ENCODE measurements around the gene HCFC1.

HCFC1 gene

DNA sequence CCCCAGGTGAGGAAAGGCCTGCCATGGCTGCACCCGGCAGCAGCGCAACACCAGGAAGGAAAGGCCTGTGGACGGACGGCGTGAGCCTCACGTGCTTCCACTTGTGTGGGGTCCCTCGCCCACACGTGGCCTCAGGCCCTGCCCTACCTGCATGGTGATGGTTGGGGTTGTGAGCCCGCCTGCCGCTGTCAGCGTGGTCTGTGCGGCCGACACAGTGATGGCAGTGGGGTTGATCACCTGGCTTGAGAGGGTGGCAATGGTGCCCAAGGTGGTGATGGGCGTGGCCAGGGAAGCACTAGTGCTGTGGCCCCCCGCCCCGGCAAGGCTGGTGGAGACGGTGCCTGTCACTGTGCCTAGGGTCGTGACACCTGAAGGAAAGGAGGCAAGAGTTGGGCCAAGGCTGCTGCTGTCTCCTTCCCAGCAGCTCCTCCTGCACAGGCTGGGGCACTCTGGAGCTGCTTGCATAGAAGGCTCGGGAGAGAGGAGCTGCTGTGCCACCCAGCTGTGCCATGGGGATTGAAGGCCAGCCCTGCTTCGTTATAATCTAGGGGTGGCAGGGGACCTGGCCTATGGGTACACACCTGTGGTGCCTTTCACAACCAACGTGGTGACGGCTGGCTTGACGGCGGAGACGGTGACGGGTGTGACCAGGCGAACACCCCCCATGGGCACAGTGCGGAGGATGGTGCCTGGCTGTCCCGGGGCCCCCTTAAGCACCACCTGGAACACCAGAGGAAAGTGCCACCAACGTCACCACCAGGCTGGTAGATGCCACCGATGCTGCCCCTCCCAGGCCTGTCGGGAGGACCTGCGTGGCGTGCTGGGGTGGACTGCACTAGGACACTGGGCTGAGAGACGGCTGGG, 15.3 kb downstream of the HCFC1 start:
- no peak for DNase-seq

DNA sequence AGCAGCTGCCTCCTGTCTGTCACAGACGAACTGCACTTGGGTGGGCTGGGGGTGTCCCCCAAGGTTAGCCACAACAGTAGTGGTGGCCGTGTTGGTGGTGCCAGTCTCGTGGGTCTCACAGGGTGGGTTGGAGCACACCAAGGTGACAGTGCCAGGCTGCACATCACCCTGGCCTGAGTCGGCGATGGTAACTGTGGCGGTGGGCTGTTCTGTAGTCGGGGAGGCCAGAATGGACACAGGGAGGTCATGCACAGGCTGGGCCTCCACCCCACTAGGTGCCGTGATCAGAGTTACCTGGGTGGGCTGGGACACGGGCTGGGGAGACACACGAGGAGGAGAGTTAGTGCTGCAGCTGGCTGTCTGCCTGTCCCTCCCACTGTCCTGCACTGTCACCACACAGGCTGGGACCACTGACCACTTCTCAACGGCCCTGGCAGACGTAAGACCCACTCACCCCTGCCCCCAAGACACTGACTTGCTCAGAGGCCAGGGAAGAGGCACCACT, 16.3 kb downstream of the HCFC1 start:
- no peak for DNase-seq

DNA sequence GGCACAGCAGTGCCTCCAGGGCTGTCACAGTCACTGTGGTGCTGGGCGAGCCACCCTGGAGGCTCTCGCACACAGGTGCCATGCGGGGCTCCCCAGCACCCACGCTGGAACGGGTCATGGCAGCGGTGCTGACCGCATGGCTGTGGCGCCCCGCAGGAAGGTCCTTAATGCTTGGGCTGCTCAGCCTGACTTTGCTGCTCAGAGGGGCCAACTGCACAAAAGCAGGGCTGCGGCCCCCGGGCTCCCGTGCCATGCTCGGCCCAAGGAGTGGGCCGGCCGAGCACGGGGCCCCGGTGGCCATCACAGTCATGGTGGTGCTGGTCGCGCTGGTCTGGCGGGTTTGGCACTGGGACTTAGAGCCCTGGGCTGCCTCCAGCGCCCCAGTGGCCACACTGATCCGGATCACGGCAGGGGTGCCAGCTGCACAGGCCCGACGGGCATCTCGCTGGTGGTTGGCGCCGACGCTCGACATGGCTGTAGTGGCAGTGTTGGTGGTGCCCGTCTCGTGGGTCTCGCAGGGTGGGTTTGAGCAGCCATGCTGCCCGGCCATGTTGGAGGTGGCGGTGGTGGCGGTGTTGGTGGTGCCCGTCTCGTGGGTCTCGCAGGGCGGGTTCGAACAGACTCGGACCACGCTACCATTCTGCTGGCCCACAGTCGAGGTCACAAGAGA, 16.9 kb downstream of the HCFC1 start:
- DNase-seq = no peak

DNA sequence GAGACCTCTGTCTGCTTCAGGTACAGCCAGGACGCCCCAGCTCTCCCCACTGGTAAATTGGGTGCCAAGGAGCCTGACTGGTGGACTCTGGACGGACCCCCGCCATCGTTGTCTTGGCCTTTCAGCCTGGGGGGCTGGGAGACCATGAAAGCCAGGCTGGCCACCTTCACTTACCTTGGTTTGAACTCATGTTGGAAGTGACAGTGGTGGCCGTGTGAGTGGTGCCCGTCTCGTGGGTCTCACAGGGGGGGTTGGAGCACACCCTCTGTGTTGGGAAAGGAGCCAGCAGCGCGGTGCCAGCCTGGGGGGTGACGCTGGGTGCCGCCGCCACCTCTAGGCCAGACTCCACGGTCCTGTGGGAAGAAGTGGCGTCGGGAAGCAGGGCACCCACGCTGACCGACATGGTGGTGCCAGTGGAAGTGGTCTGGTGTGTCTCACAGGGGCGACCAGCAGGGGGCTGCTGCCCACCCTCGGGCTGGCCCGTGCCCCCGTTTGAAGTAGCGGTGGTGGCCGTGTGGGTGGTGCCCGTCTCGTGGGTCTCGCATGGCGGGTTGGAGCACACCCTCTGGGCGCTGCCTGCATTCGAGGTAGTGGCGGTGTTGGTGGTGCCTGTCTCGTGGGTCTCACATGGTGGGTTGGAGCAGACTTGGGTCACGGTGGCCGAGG, 17.6 kb downstream of the HCFC1 start:
- no peak for DNase-seq

DNA sequence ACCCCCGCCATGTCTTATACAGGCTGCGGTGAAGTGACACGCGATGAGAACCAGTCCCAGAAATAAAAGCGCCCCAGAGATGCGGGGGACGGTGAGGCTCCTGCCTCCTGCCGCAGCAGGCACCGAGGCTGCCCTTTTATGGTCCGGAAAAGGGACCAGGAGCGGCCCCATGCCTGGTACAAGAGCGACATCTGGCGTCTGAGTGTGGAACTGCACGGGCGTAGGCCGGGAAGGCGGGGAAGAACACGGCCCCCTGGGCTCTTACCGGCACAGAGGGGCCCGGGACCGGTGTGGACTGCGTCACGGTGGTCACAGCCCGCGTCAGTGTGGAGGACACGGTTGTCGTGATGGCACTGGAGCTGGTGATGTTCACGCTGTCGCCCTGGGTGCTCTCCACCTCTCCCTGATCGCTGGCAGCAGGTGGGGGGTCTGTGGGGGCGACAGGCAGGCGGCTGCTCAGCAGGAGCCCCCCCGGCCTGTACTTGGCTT, 18.2 kb downstream of the HCFC1 start:
- DNase-seq = peak; percentile 53 to 68 (median 62)

DNA sequence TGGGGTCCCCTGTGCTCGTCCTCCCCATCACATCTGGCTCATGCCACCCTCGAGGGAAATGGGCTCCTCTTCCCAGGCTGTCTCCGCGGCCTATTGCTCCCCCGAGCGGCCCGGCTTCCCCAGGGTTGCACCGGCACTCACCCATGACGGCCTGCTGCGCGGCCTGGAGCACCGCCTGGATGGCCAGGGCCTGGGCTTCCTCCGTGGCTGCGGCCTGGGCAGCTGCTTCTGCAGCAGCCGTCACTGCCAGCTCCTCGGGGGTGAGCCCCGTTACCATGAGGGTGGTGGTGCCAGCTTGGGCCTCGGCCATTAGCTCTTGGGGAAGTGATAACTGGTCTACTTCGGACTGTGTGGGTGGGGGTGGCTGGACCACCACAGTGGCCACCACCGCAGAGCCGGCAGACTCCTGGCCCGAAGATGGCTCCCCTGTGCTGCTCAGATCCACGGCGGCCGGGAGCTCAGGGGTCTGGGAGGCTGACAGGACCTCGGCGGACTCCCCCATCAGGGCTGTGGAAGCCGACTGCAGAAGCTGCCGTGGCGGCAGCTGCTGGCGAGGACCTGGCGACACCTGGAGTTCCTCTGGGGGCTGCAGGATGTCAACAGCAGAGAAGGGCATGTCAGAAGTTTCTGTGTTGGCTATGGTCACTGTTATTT, 19.1 kb downstream of the HCFC1 start:
- DNase-seq = no peak

DNA sequence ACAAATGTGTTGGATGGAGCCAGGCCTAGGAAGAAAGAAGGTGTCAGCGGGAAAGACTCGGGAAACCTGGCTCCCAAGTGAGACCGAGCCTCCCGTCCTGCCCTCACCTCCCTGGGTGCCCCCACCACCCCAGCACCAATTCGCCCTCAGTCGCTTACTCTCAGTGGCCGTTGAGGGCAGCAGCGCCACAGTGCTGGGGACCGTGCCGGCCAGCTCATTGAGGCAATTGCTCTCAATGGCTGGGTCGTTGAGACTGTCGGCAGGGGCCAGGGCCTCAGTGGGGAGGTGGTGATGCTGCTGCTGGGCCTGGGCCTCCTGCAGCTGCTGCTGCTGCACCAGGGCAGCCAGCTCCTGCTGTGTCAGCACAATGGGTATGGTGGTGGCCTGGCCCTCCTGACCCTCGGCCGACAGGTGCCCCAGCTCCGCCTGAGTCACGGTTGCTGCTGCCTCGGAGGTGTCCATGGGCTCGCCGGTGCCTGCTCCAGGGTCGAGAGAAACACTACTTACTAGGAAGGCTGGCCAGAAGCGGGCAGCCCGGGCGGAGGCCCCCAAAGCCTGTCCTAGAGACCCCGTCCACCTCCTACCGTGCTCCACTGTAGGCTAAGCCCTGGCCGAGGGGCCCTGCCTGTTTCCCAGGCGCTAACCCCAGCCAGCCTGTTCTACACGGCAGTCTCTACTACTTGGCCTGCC, 19.8 kb downstream of the HCFC1 start:
- no peak for DNase-seq

DNA sequence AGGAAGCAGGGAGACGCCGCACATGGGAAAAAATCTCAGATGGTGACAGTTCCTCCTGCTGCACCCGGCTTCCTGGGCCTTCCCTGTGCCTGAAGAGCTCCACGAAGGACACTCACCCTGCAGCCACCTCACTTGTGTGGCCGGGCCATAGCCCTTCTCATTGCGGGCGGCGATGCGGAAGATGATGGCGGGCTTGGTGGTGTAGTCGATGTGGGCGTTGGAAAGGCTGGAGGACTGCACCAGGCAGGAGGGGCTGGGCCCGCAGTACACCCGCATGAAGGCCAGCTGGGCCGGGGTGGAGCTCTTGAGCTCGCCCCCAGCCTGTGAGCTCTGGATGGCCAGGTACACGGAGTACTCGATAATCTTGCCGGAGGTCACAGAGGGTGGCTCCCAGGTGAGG, 21.5 kb downstream of the HCFC1 start:
- DNase-seq = no peak

DNA sequence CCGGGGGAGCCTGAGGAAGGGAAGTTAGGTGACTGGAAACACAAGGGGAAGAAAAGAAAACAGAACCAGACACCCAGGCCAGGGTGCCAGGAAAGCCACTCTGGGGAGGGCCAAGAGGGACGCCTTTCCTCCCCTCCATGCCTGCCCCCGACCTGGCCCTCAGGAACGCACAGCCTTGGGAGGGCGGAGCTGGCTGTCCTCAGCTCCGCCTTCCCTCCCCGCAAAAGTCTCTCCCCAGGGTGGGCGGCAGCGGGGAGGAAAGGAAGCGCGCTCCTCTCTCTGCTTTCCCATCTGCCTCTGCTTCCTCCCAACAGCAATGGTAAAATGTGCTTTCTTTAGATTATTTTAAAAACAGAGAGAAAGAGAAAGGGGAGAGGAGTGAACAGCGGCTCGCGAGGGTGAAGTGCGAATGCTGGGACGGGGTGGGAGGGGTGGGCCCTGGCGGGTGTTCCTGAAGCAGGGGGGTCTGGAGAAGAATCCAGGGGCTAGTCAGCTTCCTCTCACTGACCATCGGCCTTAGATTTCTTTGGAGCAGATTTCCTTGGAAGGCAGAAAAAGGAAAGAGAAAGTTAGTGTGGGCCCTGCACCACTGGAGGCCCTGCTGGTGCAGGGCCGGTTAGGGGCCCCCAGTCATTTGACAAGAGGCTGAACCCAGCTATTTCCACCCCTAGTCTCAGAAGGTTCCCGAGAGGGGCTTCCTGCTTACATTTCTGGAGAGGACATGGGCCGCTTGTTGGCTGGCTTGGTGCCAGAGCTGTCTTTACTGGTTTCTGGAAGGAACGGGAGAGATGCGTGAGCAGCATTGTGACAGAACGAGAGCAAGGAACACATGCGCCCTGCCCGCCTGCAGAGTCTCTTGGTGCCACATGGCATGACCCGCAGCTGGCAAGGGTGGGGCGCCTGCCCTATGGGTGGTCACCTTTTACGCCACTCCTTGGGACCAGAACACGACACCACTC, 22.5 kb downstream of the HCFC1 start:
- DNase-seq = no peak

DNA sequence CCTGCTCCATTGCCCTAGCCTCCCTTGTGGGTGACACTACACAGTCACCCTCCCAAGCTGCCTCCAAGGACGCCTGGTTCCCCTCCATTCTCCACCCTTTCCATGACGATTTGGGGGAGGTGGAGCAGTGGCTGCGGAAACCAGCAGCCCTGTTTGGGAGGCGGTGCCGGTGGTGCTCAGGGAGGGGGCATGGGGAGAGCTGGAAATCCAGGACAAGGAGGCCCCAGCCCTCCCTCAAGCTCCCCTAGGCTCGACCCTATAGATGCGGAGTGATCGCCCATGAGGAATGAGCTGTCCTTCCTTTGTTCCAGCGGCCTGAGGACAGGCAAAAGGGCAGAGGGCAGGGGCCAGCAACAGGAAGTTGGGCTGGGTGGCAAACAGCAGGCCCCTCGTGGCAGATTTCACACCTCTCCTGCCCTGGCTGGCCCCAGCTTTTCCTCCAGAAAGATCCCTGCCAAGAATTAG, 23.6 kb downstream of the HCFC1 start:
- DNase-seq = no peak

DNA sequence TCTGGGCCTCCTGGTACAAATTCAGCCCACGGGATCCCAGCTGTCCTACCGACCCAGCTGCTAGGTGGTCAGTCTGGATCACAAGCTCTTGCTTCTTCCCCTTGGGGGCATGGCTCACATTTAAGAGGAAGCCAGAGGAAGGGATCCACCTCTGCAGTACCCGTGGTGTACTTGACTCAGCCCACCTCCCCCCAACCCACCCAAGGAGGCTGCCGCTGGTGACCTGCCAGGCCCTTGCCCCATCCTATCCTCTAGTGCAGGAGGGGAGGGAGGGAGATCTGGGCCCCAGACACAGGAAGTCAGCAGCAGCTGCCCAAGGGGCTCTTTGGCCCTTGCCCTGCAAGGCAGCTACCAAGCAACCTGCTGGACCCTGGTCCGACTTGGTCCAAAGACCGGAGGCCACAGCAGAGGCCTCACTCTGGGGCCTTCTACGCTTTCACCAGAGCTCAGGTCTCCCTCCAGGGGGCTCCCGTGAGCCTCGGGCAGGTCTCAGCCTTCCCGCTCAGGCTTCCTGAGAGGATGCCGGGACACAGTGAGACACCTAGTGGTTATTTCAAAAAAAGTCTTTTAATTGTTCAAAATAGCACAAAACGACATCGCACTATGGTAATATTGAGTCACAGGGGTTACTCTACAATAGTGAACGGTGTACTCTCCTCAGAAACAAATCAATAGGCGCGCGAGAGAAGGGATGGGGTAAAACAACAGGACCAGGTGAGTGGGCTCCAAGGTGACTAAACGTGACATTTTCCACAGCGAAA, 24.4 kb downstream of the HCFC1 start:
- peak; percentile 47 to 80 (median 65) for DNase-seq

DNA sequence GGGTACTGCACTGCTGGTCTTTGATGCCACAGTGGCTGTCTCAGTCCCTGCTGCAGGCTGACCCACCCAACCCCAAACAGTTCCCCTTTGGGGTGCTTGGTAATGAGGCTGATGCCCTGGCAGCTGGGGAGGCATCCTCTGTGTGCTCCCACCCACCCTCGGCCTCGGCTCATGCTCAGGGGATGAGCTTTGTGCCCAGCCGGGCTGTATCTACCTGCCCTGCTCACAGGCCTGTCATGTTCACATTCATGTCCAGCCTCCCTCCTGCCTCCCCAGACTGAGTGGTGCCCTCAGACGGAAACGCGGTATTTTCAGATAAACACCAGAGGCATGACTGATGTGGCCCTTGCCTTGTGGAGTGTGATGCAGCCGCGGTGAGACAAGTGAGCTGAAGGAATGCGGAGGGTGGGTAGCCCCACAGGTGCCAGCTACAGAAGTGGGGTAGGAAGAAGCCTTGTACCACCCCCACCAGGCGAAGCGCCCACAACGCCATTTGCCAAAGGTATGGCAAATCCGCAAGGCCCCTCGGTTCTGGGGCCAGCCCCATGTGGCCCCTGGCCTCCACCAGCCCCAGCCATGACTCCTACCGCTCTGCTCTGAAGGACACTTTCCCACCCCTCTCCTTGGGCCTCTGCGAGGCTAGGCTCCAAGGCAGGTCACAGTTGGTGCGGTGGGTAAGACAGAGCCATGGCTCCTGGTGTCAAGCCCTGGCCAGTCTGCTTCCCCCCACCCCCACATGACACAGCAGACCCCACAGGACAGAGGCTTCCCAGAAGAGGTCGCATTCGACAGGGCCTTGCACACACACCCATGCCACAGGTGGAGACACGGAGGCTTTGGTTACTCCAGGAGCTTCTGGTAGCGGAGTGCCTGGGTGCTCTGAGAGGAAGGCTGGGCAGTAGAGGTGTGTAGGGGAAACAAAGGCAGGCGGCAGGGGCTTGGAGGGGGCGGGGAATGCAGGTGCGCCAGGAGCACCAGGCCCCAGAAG, 25.4 kb downstream of the HCFC1 start:
- DNase-seq = no peak

DNA sequence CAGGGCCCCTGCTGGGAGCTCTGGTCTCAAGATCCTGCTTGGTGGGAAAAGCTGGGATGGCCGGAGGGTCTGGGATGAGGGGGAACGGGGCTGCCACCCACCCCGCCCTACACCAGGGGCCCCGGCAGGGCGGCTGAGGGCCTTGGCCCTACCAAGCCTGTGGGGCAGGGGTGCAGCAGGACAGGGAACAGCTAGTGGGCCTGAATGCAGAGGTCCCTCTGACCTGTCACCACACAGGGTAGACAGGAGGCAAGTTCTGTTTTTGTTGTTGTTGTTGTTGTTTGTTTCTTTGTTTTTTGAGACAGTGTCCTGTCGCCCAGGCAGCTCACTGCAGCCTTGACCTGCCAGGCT, 26.8 kb downstream of the HCFC1 start:
- no peak for DNase-seq

DNA sequence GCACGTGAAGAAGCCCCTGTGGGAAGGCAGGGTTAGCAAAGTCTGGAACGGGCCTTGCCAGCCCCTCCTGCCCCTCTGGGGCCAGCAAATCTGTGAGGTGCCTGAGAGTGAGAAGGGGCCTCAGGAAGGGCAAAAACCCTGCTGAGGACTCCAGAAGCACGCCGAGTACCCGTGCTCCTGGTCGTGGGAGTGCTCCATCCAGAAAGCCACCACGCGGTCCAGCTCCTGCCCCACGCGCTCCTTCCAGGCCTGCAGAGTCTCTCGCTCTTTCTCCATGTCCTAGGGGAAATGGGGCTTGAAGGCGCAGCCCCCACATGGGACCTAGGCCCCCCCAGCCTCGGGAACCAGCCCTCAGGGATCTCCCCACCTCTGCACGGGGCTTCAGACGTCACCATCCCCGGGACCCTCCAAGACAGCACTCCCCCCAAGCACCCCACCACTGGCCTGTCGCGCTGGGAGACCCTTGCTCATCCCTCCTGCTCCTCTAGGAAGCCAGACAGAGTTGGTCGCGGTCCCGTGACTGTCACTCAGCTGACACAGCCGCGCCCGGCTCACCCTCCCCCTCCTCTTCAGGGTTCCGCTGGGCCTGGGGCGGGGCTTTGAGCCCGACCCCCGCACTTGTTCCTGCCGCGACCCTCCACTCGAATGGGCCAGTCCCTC, 27.3 kb downstream of the HCFC1 start, which contains the start of gene RENBP:
RENBP (minus strand) TSS at position 504 of the 660 bp plus-strand sequence; CDS start at position 471, 33 bp downstream.
- DNase-seq = peak in 2 of 5 experiments; percentile 29 to 52

DNA sequence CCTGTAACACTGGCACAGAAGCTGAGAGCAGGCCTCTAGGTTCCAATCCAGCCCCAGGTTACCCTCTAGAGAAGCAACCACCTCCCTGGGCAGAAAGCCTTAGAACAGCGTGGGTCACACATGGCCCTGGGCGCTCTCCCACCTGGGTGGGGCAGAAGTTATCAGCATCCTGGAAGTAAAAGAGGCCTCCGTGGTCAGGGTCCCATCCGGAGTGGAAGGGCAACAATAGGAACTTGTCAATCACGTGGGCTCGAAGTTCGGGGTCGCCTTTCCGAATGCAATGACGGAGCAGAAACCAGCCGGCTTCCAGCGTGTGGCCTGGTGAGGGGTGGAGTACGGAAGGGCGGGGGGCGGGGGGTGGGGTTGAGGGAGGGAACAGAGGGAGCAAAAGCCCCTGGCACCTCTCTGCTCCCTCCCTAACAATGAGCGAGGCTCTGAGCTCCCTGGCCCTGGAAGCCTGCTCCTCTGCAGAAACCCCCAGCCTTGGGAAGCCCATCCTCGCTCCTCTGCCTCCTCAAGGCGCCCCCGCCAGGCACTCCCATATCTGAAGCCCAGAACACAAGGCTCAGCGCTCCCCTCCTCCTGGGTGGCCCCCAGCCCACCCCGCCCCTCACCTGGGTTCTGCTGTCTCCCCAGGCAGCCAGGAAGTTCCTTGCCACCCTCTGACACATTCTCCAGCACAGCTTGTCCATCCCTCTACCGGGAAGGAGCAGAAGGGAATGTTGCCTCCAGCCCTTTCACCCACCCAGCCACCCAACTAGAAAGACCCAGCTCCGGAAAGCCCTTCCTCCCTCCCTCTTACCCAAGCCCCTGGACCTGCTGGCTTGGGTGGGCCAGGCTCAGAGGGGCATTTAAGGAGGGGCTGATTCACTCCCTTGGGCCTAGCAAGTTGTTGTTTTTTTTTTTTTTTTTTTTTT, 30.0 kb downstream of the HCFC1 start:
- DNase-seq = no peak

DNA sequence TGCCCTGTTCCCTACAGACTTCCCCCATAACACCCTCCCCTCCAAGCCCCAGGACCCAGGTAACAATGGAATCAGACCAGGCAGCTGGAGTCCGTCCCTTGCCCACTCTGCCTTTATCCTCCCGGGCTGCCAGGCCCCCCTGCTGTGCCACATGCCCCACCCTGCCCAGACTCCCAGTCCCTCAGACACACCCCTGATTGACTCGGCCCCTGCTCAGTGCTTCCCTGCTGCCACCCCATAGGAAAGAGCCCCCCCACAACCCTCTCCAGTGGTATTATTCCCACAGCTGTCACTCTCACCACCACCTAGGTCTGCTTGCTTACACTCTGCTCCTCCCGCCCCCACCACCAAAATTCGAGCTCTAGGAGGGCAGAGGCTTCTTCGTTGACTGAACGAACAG, 32.0 kb downstream of the HCFC1 start:
- DNase-seq = no peak

DNA sequence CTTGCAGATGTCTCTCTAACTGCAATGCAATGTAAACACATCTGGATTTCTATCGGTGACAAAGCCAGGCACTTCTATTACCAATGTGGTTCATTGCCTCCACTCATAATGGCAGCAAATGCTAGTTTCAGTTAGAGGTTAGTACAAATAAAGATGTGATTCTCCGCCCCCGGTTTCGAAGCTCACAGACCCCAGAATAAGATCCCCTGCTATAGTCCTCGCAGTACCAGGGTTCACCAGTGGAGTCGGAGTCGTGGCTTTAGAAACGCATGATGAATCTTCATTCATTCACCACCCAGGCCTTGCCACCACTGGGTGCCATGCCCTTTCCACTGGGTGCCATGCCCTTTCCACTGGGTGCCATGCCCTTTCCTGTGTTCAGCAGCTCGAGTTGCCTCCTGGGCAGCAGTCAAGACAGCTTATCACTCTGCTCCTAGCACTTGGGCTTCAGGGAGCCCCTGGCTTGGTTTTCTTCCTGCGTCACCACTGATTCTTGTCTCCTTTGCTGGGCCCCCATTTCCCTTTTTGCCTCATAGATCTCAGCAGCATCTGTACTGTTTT, 33.3 kb downstream of the HCFC1 start:
- no peak for DNase-seq
